Measurements from ENCODE around the gene CAV2.

Gene CAV2

GRCh38 chr7:116545411-116545993 lies 46.0 kb downstream of the CAV2 start:
- DNase-seq (ENCODE audit: low read depth in 2 of 2, low spot score in 1 of 2) = no peak

DNA sequence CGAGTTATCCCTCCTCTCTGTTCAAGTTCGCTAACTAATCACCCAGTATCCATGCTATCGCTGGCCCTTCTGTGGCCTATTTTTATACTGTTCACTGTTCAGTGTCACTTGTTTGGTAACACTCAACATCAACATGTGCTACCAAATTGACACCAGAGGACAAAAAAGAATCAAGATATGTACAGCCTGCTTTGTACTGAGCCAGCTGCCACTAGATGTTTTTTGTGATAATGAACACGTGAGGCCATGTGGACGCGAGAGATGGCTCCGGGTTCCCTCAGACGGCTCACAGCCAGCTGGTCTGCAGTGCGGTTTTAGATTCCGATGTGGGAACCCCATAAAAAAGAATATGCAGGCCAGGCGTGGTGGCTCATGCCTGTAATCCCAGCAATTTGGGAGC lies 46.5 kb downstream of the CAV2 start:
- no peak for DNase-seq (ENCODE audit: low read depth in 2 of 2, low spot score in 1 of 2)

DNA sequence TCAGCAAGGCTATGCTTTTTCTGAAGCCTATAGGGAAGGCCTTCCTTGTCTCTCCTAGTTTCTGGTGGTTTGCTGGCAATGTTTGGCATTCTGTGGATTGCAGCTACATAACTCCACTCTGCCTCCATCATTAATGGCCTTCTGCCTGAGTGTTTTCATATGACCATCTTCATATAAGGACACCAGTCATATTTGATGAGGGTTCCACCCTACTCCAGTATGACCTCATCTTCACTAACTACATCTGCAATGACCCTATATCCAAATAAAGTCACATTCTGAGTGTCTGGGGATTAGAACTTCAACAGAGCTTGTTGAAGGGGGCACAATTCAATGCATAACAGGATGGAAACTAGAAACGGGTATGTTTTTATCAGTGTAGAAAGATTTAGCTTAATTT lies 47.4 kb downstream of the CAV2 start:
- DNase-seq (ENCODE audit: low read depth in 2 of 2, low spot score in 1 of 2) = no peak

- no peak for DNase-seq (ENCODE audit: low read depth in 2 of 2, low spot score in 1 of 2)
Observed at GRCh38 chr7:116547347-116547746, 47.8 kb downstream of the CAV2 start.

GRCh38 chr7:116548506-116548905 lies 49.0 kb downstream of the CAV2 start:
- no peak for DNase-seq (ENCODE audit: low read depth in 2 of 2, low spot score in 1 of 2)

GRCh38 chr7:116549370-116549769 lies 49.8 kb downstream of the CAV2 start:
- DNase-seq (ENCODE audit: low read depth in 2 of 2, low spot score in 1 of 2) = no peak

GRCh38 chr7:116551692-116552091 lies 52.2 kb downstream of the CAV2 start:
- no peak for DNase-seq (ENCODE audit: low read depth in 2 of 2, low spot score in 1 of 2)

DNA sequence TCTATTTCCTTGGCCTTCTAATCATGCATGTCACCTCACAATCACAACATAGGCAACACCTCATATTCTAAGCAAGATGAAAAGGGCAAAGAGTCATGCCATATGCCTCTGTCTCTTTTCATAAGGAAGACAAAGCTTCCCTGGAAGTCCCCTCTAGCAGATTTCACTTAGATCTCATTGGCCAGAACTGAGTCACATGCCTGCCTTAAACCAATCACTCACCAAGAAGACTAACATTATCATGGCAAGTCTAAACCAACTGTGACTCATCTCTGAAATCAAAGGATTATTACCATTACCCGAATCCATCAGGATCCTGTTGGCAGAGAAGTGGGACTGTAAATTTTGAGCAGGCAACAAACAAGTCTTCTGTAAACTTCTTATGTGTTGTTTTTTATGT lies 53.1 kb downstream of the CAV2 start:
- DNase-seq (ENCODE audit: low read depth in 2 of 2, low spot score in 1 of 2) = no peak

- DNase-seq (ENCODE audit: low read depth in 2 of 2, low spot score in 1 of 2) = no peak
Observed at GRCh38 chr7:116553168-116553964, 53.8 kb downstream of the CAV2 start.

GRCh38 chr7:116554436-116554835 lies 54.9 kb downstream of the CAV2 start:
- no peak for DNase-seq (ENCODE audit: low read depth in 2 of 2, low spot score in 1 of 2)

GRCh38 chr7:116554911-116555310 lies 55.4 kb downstream of the CAV2 start:
- DNase-seq (ENCODE audit: low read depth in 2 of 2, low spot score in 1 of 2) = no peak

GRCh38 chr7:116557066-116557585 lies 57.6 kb downstream of the CAV2 start:
- no peak for DNase-seq (ENCODE audit: low read depth in 2 of 2, low spot score in 1 of 2)

DNA sequence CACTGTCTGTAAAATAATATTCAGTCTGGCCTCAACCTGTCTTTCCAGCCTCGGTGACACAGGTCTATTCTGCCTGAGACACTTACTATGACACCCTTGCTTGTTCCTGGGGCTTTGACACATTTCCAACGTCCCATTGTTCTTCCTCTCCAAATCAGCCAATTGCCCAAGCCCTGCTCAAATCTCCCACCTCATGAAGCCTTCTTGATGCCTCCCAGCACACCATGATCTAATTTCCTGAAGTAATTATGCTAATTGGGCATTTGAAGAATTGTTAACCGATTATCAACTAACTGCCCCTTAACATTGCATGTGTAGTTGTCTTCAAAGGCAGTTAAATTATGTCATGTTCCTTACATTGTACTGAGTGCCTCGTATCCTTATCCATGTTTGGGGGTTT lies 58.4 kb downstream of the CAV2 start:
- no peak for DNase-seq (ENCODE audit: low read depth in 2 of 2, low spot score in 1 of 2)

Measured in stimulated activated CD8-positive, alpha-beta memory T cell treated with anti-CD3 and anti-CD28 coated beads, Interleukin-4, amount 100 ng/mL, for 1 hour (primary cell).